ENCODE measurements around the gene PSD. TPM values are rescaled to one million over a fixed set of nuclear protein-coding genes. Genes with fewer than 3 reads are reported as not detected.

PSD gene
- total RNA-seq, 1 donor from 2014 or later = under 0.01 TPM

DNA sequence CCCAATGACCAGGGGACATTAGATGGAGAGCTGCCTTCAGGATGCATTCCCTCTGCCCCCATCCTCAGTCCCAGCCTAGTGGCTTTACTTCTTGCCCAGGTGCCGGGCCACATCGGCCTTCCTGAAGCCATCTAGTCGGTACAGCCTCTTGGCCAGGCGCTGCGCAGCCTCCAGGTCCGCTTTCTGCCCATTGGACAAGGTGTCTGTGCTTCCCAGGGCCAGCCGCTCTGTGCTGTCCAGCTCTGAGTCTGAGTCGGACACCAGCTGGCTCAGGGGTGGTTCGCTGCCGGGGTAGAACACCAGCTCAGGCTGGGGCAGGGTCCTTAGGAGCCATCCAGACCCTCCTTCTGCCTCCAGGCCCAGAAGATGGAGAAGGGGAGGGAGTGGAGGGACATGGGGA lies 6.3 kb downstream of the PSD start:
- TF ChIP-seq, protein P1, sequence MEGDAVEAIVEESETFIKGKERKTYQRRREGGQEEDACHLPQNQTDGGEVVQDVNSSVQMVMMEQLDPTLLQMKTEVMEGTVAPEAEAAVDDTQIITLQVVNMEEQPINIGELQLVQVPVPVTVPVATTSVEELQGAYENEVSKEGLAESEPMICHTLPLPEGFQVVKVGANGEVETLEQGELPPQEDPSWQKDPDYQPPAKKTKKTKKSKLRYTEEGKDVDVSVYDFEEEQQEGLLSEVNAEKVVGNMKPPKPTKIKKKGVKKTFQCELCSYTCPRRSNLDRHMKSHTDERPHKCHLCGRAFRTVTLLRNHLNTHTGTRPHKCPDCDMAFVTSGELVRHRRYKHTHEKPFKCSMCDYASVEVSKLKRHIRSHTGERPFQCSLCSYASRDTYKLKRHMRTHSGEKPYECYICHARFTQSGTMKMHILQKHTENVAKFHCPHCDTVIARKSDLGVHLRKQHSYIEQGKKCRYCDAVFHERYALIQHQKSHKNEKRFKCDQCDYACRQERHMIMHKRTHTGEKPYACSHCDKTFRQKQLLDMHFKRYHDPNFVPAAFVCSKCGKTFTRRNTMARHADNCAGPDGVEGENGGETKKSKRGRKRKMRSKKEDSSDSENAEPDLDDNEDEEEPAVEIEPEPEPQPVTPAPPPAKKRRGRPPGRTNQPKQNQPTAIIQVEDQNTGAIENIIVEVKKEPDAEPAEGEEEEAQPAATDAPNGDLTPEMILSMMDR (IDR thresholded peaks at IDR 0.05; ENCODE audit: insufficient read depth, low read length, severe bottlenecking) = no peak
- Histone ChIP-seq H3K36me3 (ENCODE audit: control insufficient read depth, insufficient read depth, low read length) (no peaks in the 10 kb centered on the region), H3K27me3 (ENCODE audit: control insufficient read depth, insufficient read depth, low read length) (peaks cover 39% of the 10 kb centered on the region), H3K4me3 (ENCODE audit: low read depth, low read length) (no peak overlapping the region)
- DNase-seq (ENCODE audit: low read depth) (no peak), FAIRE-seq (no peak)

DNA sequence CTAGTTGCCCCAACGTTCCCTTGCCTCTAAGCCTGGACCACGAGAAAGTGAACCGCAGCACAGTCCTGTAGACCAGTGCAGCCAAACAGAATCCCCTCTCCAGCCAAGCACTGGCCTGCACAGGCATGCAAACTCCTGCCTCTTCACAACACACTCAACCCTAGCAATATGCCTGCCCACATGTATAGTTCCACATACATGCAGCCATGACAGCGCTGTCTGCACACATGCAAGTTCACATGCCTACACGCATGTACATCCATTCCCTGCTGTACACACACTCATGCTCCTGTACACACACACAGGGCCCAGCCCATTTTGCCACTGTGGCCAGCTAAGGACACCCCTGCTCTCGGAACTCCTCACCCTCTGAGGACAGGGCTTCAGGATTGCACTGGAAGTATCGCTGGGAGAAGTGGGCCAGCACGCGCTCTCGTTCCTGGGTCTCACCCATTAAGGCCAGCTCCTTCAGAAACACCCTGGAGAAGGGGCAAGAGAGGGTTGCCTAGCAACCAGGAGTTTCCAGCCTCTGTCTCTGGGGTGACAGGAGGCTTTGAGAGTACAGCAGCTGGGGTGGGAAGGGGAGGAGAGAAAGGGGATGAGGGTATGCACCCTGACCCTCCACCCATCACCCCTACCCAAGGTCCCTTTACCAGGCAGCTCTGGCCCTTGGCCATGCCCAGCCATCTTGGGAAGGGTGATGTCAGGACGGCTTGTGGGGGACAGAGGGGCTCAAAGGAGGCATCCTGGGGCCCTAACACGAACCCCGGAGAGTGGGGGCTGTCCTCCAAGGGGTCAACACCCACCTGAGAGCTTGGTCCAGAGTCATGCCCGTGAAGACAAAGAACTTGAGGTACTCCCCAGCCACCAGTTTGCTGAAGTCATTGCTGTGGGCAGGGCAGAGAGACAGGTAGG lies 7.0 kb downstream of the PSD start:
- DNase-seq (ENCODE audit: low read depth) (no peak), FAIRE-seq (peak; percentile 79)
- TF ChIP-seq, protein P1 (IDR thresholded peaks at IDR 0.05; ENCODE audit: insufficient read depth, low read length, severe bottlenecking) = no peak
- Histone ChIP-seq H3K27me3 (ENCODE audit: control insufficient read depth, insufficient read depth, low read length) (peaks cover 39% of the 10 kb centered on the region), H3K4me3 (ENCODE audit: low read depth, low read length) (no peak overlapping the region), H3K36me3 (ENCODE audit: control insufficient read depth, insufficient read depth, low read length) (no peaks in the 10 kb centered on the region)

DNA sequence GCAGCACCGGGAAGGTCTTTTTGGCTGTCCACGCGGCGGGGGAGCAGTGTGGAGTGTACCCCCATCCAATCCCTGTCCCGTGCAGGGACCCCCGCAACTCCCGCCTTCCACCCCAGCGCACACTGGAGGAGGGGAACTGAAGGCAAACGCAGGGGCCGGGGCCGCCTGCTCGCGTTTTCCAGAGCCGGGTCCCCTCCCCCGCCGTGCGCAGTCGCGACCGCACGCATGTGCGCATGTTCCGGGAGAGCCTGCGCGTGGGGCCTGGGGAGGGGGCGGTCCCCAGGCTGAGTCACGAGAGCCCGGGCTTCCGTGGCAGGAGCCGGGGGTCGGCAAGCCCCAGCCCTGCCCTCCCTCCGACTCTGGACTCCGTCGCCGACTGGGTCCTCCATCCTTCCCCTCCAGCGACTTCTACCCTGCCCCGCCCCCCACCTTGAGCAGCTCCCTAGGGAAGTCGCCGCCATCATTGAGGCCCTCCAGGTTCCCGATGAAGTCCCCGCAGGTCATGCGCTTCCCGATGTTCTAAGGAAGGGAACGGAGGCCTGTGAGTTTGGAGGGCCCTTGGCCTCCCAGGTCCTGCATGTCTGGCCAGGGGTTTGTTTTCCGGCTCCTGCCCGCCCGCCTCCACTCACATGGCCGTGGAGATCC lies 8.0 kb downstream of the PSD start:
- Histone ChIP-seq H3K36me3 (ENCODE audit: control insufficient read depth, insufficient read depth, low read length) (no peaks in the 10 kb centered on the region), H3K4me3 (ENCODE audit: low read depth, low read length) (peak overlapping the region; percentile 14), H3K27me3 (ENCODE audit: control insufficient read depth, insufficient read depth, low read length) (peaks cover 39% of the 10 kb centered on the region)
- TF ChIP-seq, protein P1 (IDR thresholded peaks at IDR 0.05; ENCODE audit: insufficient read depth, low read length, severe bottlenecking) = no peak
- DNase-seq (ENCODE audit: low read depth) (no peak), FAIRE-seq (no peak)

DNA sequence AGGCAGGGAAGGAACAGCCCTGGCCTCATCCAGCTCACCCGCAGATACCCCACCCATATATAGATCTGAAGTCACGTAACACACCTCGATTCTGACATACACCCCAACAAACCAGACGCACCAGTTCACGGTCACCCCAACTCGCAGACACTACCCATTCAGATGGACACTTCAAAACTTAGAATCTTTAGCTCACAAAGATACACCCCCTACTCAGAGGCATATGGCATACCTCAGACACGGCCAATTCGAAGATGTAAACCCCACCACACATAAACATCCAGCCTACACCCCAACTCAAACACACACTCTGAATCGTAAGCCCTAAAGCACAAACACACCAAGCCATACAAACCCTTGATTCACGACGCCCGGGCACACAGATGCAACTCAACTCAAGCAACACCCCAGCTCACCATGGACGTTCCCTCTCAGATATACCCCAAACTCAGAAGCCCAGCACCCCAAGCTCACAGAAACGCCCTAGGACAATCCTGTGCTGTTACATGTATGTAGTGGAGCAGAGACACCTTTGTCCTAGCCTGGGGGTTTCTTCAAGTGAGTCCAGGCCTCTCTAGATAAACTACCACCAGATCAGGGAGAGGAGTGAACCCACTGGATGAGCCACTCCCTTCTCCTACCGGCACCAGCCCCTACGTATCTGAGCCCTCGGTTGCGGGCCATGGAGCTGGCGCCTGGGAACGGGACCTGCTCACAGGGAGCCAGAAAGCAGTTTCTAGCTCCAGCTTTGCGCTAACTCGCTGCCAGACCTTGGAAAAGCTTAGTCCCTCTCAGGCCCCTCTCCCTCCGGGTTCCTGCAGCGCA lies 8.8 kb downstream of the PSD start:
- H3K4me3 ChIP-seq (ENCODE audit: low read depth, low read length) = peak overlapping the region; percentile 14
- FAIRE-seq (peak; percentile 40), DNase-seq (ENCODE audit: low read depth) (no peak)
- peaks cover 37% of the 10 kb centered on the region for H3K27me3 ChIP-seq (ENCODE audit: control insufficient read depth, insufficient read depth, low read length)
- TF ChIP-seq, protein P1 (IDR thresholded peaks at IDR 0.05; ENCODE audit: insufficient read depth, low read length, severe bottlenecking) = no peak
- no peaks in the 10 kb centered on the region for H3K36me3 ChIP-seq (ENCODE audit: control insufficient read depth, insufficient read depth, low read length)

DNA sequence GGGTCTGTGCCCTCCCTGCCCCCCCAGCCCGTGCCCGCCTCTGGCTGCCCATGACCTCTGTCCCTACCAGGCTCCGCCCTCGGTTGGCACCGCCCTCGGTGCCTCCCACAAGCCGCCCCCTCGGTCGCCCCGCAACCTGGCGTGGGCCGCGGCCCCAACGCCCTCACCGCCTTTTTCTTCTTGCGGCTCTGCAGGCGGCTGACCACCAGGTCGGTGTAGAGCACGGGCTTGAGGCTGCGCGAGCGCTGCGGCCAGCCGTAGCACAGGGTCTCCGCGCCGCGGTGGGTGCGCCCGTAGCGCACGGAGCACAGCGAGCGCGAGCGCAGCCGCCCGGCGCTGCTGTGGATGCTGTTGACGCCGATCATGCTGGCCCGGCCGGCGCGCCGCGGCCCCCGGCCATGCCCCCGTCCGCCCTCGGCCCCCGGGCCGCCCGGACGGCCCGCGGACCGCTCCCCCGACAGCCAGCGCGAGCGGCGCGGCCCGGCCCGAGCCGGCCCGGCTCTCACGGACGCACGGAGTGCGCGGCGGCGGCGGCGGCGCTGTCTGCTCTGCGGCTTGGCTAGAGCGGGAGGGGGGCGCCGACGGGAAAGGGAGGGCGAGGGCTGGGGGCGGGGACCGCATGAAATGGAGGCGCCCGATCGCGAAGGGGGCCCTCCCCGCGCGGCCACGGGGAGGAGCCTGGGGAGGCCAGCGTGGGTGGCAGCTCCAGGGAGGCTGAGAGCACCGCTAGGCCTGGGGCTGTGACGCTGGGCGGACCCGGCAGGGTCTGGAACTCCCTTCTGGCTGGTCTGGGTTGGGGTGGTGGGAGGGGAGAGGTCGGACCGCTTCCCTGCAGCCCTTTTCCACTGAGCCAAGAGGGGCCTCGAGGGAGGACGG lies 9.6 kb downstream of the PSD start:
- DNase-seq (ENCODE audit: low read depth) (no peak), FAIRE-seq (no peak)
- peak overlapping the region; percentile 24 for H3K4me3 ChIP-seq (ENCODE audit: low read depth, low read length)
- peaks cover 37% of the 10 kb centered on the region for H3K27me3 ChIP-seq (ENCODE audit: control insufficient read depth, insufficient read depth, low read length)
- no peaks in the 10 kb centered on the region for H3K36me3 ChIP-seq (ENCODE audit: control insufficient read depth, insufficient read depth, low read length)
- TF ChIP-seq, protein P1 (IDR thresholded peaks at IDR 0.05; ENCODE audit: insufficient read depth, low read length, severe bottlenecking) = no peak
